HG03342 (cell line): ENCODE measurements around the gene CNGA1.
"Not testable (repeated sequence)": the region's sequence is repeated elsewhere in the genome, so short reads cannot be mapped to it uniquely, and the experiment has no call there.

Experiments used
- ATAC-seq: cut with Tn5 transposase; IDR thresholded peaks from one replicate; pipeline ENCODE4 v1.9.1; 2021; ENCODE audit warnings: mild to moderate bottlenecking, moderate library complexity; ENCODE audit not compliant: unreplicated experiment

CNGA1 gene

DNA sequence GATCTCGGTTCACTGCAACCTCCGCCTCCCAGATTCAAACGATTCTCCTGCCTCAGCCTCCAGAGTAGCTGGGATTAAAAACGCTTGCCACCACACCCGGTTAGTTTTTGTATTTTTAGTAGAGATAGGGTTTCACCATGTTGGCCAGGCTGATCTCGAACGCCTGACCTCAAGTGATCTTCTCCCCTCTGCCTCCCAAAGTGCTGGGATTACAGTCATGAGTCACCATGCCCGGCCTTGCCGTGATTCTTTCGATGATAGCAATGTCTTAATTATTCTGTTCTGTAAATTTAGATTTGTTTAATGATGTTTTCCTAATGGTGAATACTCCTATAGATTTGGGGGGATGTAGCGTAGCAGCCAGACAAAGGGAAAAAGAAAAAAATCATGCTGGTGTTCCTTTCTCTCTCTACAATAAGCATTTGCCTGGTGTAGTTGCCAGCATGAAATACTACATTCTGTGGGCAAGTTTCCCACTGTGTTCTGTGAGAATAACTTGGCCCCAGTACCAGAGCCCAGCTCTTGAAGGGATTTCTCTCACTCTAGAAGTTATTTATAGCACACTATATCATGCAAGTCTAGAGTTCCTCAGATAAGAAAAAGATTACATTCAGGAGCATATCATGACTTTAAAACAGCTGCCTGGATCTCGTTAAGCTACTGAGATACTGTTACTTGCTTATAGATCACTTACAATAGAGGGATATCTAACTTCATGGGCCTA is 15.5 kb upstream of the CNGA1 start:
- no peak for ATAC-seq

DNA sequence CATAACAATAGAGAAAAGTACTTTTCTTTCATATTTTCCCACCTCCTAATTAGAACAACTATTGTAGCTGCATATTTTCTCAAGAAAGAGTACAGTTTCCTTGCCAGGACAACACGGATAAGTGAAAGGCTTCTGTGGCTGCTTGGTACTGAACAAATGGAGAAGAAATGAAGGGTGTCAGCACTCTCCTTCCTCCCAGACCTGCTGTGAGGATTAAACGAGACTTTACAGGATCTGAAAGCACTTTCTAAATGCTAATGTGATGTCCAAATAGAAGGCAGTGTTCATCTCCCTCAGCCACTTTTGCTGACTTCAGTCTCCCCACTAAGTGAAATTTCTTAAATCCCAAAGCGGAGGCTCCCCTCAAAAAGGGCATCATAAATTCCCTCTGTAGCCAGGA is 14.0 kb upstream of the CNGA1 start:
- no peak for ATAC-seq

DNA sequence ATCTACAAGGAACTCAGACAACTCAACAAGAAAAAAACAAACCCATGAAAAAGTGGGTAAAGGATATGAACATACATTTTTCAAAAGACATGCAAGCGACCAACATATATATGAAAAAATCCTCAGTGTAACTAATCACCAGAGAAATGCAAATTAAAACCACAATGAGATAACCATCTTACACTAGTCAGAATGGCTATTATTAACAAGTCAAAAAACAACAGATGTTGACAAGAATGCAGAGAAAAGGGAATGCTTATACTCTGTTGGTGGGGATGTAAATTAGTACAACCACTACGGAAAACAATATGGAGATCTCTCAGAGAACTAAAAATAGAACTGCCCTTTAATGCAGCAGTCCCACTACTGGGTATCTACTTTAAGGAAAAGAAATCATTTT is 12.2 kb upstream of the CNGA1 start:
- ATAC-seq: peak; percentile 61

- peak; percentile 72 for ATAC-seq
These were observed 11.2 kb upstream of the CNGA1 start for GRCh38 chr4:48027653-48028052.

GRCh38 chr4:48025005-48025404 is 8.5 kb upstream of the CNGA1 start:
- no peak for ATAC-seq

DNA sequence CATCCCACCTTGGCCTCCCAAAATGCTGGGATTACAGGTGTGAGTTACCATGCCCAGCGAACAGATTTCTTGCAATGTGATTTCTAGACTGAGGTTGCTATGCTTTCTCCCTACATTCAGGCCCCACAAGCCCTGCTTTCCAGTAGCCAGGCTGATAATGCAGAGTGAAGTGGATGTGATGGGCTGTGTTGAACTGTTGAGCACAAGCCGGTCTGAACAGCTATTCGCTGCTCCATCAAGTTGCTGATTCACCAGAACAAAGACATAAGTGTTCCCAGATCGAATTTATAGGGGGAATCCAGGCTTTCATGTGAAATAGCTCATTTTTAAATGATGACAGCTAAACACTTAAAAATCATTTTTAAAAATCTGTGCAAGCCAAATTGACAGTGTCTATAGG is 8.0 kb upstream of the CNGA1 start:
- ATAC-seq: no peak

DNA sequence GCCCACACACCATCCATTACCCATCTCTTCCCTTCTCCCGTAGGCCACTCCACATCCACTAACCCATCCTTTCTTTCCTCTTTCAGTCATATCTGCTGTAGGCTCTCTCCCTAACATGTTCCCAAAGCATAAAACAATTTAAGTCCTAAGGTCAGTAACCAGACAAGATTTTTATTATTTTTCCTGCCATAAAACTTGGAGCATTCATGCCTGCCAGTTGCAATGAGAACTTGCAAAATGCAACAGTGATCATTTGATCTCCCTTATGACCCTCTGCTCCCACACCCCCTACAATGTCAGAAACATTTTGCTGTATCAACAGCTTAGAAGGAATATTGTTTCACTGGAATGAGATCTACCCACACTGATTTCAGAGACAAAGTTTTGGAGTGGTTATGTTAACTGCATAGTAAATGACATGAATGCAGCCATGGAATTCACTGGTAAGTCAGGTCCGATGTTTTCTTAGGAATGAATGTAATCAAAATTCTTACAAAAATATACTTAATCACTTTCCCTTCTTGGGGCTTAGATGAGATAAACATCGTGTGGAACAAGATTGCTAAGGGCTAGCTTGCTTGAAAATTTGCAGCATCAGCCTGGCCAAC is 5.8 kb upstream of the CNGA1 start:
- ATAC-seq: no peak

GRCh38 chr4:48021100-48021499 is 4.6 kb upstream of the CNGA1 start:
- no peak for ATAC-seq

DNA sequence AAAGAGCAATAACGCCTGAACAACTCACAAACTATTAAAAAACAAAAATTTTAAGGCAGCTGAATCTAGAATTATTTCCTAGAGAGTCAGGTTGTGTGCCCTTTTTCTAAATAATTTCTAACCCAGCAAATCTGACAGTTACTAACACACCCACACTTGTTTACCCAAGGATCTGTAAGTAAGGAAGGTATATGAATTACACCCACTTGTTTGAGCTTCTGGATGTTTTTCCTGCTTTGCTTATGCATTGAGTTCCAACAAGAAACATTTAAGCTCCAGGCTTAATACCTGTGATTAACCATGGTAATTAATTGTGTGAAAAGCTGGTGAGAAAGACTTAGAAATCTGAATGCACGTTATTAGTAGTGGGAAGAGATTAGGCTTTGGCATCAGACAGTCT is 1.6 kb upstream of the CNGA1 start:
- ATAC-seq: no peak

- no peak for ATAC-seq
These were observed 659 bp upstream of the CNGA1 start for GRCh38 chr4:48017108-48017571.

- no peak for ATAC-seq
These were observed 803 bp downstream of the CNGA1 start for GRCh38 chr4:48015678-48016077.

- no peak for ATAC-seq
These were observed 1.3 kb downstream of the CNGA1 start for GRCh38 chr4:48015216-48015615.

- no peak for ATAC-seq
These were observed 3.7 kb downstream of the CNGA1 start for GRCh38 chr4:48012824-48013223.

GRCh38 chr4:48011722-48012121 is 4.8 kb downstream of the CNGA1 start:
- ATAC-seq: no peak

- not testable (repeated sequence) for ATAC-seq
These were observed 5.6 kb downstream of the CNGA1 start for GRCh38 chr4:48010906-48011305.

DNA sequence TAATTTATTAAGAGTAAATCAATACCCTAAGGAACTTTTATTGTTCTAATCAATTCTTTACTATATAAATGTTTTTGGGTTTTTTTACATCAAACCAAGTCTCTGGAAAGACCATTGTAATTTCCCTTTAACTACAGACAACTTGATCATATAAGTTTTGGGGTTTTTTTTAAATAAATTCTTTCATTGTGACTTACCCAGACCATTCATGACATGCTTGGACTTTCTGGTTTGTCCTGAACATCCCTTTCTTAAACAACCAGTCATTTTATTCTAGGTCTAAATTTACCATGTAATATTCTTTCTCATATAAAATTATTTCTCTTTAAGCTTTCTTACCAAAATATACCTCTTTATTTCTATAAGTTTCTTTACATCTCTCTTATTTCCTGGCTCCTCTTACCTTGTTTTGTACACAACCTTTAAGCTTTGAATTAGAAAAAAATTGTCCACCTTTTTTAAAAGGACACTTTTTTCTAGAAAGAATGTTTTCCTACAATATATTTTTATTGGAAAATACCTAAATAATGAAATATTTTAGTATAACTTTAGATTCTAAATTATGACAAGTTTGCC is 8.4 kb downstream of the CNGA1 start:
- no peak for ATAC-seq

DNA sequence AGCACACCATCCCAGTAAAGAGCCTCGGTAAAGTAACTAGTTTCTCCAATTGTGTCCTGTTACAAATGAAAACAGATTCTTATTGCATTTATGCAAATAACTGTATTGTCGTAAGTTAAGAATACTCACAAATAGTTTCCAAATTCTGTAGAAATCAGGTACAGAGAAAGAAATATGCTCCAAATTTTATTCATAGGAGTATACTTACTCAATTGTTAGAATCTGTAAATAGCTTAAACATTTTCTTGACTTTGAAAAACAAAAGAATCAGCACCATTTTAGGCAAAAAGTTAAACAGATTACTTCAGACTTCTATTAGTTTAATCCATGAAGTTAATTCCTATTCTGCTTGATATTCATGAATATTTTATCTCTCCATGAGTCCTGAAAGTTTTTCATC is 10.7 kb downstream of the CNGA1 start:
- ATAC-seq: no peak

DNA sequence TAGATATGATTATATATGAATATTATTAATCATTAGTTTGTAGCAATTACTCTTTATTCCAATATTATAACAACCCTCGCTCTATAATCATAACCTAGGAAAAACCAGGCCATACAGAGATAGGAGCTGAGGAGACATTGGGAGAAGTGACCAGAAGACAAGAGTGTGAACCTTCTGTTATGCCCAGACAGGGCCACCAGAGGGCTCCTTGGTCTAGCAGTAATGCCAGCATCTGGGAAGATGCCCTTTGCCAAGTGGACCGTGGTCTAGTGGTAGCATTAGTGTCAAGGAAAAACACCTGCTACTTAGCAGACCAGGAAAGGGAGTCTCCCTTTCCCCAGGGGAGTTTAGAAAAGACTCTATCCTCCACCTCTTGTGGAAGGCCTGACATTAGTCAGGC is 12.9 kb downstream of the CNGA1 start:
- ATAC-seq: not testable (repeated sequence)

- ATAC-seq: no peak
These were observed 14.2 kb downstream of the CNGA1 start for GRCh38 chr4:48002267-48002666.

DNA sequence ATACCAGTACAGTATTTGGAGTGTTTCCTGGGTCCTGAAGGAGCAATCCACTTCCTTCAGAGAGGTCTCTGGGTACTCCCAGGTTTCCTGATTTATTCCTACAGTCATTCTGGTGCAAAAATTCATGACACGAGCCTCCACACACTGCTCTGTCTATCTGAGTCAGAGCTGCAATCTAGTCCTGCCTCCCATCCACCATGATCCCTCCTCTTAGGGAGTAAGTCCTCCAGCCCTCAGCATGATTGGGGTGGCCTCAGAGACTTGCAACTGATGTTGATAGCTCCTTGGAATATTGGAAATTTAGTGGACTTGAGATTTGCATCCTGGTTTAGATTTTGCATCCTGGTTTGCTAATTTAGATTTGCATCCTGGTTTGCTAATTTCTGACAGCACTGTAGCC is 20.5 kb downstream of the CNGA1 start:
- ATAC-seq: no peak

DNA sequence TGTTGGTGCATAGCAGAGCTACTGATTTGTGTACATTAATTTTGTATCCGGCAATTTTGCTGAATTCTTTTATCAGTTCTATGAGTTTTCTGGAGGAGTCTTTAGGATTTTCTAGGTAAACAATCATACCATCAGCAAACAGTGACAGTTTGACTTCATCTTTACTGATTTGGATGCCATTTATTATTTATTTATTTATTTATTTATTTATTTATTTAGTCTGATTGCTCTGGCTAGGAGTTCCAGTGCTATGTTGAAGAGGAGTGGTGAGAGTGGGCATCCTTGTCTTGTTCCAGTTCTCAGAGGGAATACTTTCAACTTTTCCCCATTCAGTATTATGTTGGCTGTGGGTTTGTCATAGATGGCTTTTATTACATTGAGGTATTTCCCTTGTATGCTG is 24.0 kb downstream of the CNGA1 start:
- not testable (repeated sequence) for ATAC-seq

GRCh38 chr4:47990145-47990544 is 26.3 kb downstream of the CNGA1 start:
- no peak for ATAC-seq
